Measurements from ENCODE around the gene ZNF581. TPM values are rescaled to one million over a fixed set of nuclear protein-coding genes. Genes with fewer than 3 reads are reported as not detected.

The ZNF581 gene
- polyA plus RNA-seq, 3 donors, result 25.1 to 31.6 (median 29.4) TPM

GRCh38 chr19:55605637-55606470, 37.6 kb upstream of the ZNF581 start, which contains the start of gene ZNF865:
Gene ZNF865 (plus strand): TSS chr19:55605647. CDS start chr19:55613619, 7,972 bp downstream.
- peak; percentile 75 for TF ChIP-seq CTCF (IDR thresholded peaks at IDR 0.05)
- H2AFZ ChIP-seq (ENCODE audit: insufficient read depth, low read depth, low read length, poor library complexity, severe bottlenecking), result peak within 1 kb of the TSS; percentile 65

GRCh38 chr19:55606471-55606787, 37.0 kb upstream of the ZNF581 start:
- peak overlapping the region; percentile 77 for H3K4me2 ChIP-seq (replicated peaks; ENCODE audit: extremely low read depth, low read length, poor library complexity, severe bottlenecking)
- Mint-ChIP-seq H3K9me3 (no peaks in the 10 kb centered on the region), H3K27ac (peak overlapping the region; percentile 78 to 97 (median 96)), H3K4me1 (peaks cover 67% of the 10 kb centered on the region), H3K27me3 (ENCODE audit: low read depth in 3 of 3) (no peaks in the 10 kb centered on the region), H3K4me3 (peak overlapping the region; percentile 94 to 98), H3K36me3 (peaks cover 27 to 47% of the 10 kb centered on the region in 2 donors)
- peak; percentile 23 for TF ChIP-seq CTCF (IDR thresholded peaks at IDR 0.05)
- peaks cover 80% of the 10 kb centered on the region for H3K79me2 ChIP-seq (ENCODE audit: insufficient read depth, low read length)
- H2AFZ ChIP-seq (ENCODE audit: insufficient read depth, low read depth, low read length, poor library complexity, severe bottlenecking), result peak overlapping the region; percentile 65
- H3K27me3 ChIP-seq (ENCODE audit: control insufficient read depth in 2 of 2, insufficient read depth in 2 of 2, low read length in 2 of 2), result no peaks in the 10 kb centered on the region
- peak overlapping the region; percentile 76 to 85 for H3K27ac ChIP-seq (ENCODE audit: low read depth in 1 of 2, low read length in 2 of 2)
- intact Hi-C loops (cut with micrococcal nuclease), result loop anchor here (2.0 to 10.0 kb wide), 4 partner anchors 14 to 202 kb away; partner anchors contain the start of genes UBE2S (in 1 of the 2), ZNF580 (in 1 of the 2) and ZNF581 (in 1 of the 2)
- peaks cover 4 to 44% of the 10 kb centered on the region in 2 donors for H3K36me3 ChIP-seq (replicated peaks in 1 of 2; ENCODE audit: control insufficient read depth in 1 of 2, insufficient read depth in 2 of 2, low read length in 2 of 2)
- H3K9me3 ChIP-seq (replicated peaks in 1 of 2; ENCODE audit: control insufficient read depth in 1 of 2, insufficient read depth in 1 of 2, low read length in 2 of 2), result no peaks in the 10 kb centered on the region
- no peak for DNase-seq
- peaks cover 28 to 55% of the 10 kb centered on the region in 2 donors for H3K4me1 ChIP-seq (ENCODE audit: control insufficient read depth in 1 of 2, insufficient read depth in 2 of 2, low read length in 2 of 2)
- H4K20me1 ChIP-seq (ENCODE audit: insufficient read depth, low read length), result peaks cover 45% of the 10 kb centered on the region
- peak overlapping the region; percentile 78 for H3K9ac ChIP-seq (ENCODE audit: insufficient read depth, low read length, poor library complexity, severe bottlenecking)
- H3K4me3 ChIP-seq (replicated peaks in 1 of 3; ENCODE audit: low read depth in 2 of 3, low read length in 3 of 3), result peak overlapping the region; percentile 81 to 92 (median 92)
- WGBS (ENCODE audit: insufficient coverage), result 31% methylated on average over 12 of the region's 12 CpGs

More at GRCh38 chr19:55605637-55606470, 37.6 kb upstream of the ZNF581 start, which contains the start of gene ZNF865:
- Histone ChIP-seq H3K4me2 (replicated peaks; ENCODE audit: extremely low read depth, low read length, poor library complexity, severe bottlenecking) (peak within 1 kb of the TSS; percentile 77), H3K9ac (ENCODE audit: insufficient read depth, low read length, poor library complexity, severe bottlenecking) (peak within 1 kb of the TSS; percentile 78), H3K79me2 (ENCODE audit: insufficient read depth, low read length) (peaks cover 80% of the 10 kb centered on the region), H3K27ac (ENCODE audit: low read depth in 1 of 2, low read length in 2 of 2) (peak within 1 kb of the TSS; percentile 76 to 85), H3K4me3 (replicated peaks in 1 of 3; ENCODE audit: low read depth in 2 of 3, low read length in 3 of 3) (peak within 1 kb of the TSS; percentile 81 to 92 (median 92)), H3K27me3 (ENCODE audit: control insufficient read depth in 2 of 2, insufficient read depth in 2 of 2, low read length in 2 of 2) (no peaks in the 10 kb centered on the region), H3K9me3 (replicated peaks in 1 of 2; ENCODE audit: control insufficient read depth in 1 of 2, insufficient read depth in 1 of 2, low read length in 2 of 2) (no peaks in the 10 kb centered on the region), H3K4me1 (ENCODE audit: control insufficient read depth in 1 of 2, insufficient read depth in 2 of 2, low read length in 2 of 2) (peaks cover 31 to 57% of the 10 kb centered on the region in 2 donors), H3K36me3 (replicated peaks in 1 of 2; ENCODE audit: control insufficient read depth in 1 of 2, insufficient read depth in 2 of 2, low read length in 2 of 2) (peaks cover 4 to 43% of the 10 kb centered on the region in 2 donors), H4K20me1 (ENCODE audit: insufficient read depth, low read length) (peaks cover 41% of the 10 kb centered on the region)
- intact Hi-C loops (cut with micrococcal nuclease), result loop anchor here (2.0 to 10.0 kb wide), 4 partner anchors 15 to 201 kb away; partner anchors contain the start of genes UBE2S (in 1 of the 2), ZNF580 (in 1 of the 2) and ZNF581 (in 1 of the 2)
- no peaks in the 10 kb centered on the region for H3K9me3 Mint-ChIP-seq
- DNase-seq, result peak; percentile 47 to 79 (median 52)
- peaks cover 27 to 45% of the 10 kb centered on the region in 2 donors for H3K36me3 Mint-ChIP-seq
- whole genome bisulfite sequencing (ENCODE audit: insufficient coverage), result 0% methylated on average over 32 of the region's 44 CpGs
- no peaks in the 10 kb centered on the region for H3K27me3 Mint-ChIP-seq (ENCODE audit: low read depth in 3 of 3)
- H3K27ac Mint-ChIP-seq, result peak within 1 kb of the TSS; percentile 93 to 97 (median 96)
- peak within 1 kb of the TSS; percentile 94 to 98 for H3K4me3 Mint-ChIP-seq
- H3K4me1 Mint-ChIP-seq, result peaks cover 66% of the 10 kb centered on the region

Measured in CD14-positive monocyte (primary cell).